Loucy (cell line): ENCODE data around the gene HAO2.

ENCODE experiments used
- H2AFZ ChIP-seq: fragments of 200-600 bp; sonication (generic); 2 replicates; pipeline ENCODE4 v1.6.0; 2016; ENCODE audit warnings: antibody characterized with exemption, mild to moderate bottlenecking, low read length, moderate library complexity
- H3F3A ChIP-seq: fragments of 200-600 bp; 2 replicates; pipeline ENCODE4 v1.6.0; 2016; ENCODE audit warnings: antibody characterized with exemption, low read depth, mild to moderate bottlenecking
- H3K27me3 ChIP-seq: fragments of 200-600 bp; sonication (generic); 2 replicates; pipeline ENCODE4 v1.6.1; 2014; ENCODE audit warnings: low read length, mild to moderate bottlenecking; ENCODE audit not compliant: insufficient read depth, poor library complexity, severe bottlenecking
- H3K36me3 ChIP-seq: fragments of 200-600 bp; sonication (generic); 2 replicates; pipeline ENCODE4 v1.6.1; 2016; ENCODE audit warnings: low read length; ENCODE audit not compliant: insufficient read depth
- H3K4me1 ChIP-seq: fragments of 200-600 bp; sonication (generic); 2 replicates; pipeline ENCODE4 v1.5.1; 2014; ENCODE audit warnings: low read length, mild to moderate bottlenecking; ENCODE audit not compliant: insufficient read depth, poor library complexity, severe bottlenecking
- H3K4me2 ChIP-seq: fragments of 200-600 bp; sonication (generic); 2 replicates; pipeline ENCODE4 v1.6.0; 2014; ENCODE audit warnings: antibody characterized with exemption, low read length, low read depth, mild to moderate bottlenecking; ENCODE audit not compliant: poor library complexity, severe bottlenecking
- H3K4me3 ChIP-seq: fragments of 200-600 bp; sonication (generic); 2 replicates; pipeline ENCODE4 v1.5.1; 2014; ENCODE audit warnings: low read length, mild to moderate bottlenecking, mixed read lengths; ENCODE audit not compliant: poor library complexity, severe bottlenecking
- H3K79me2 ChIP-seq: fragments of 200-600 bp; sonication (generic); 2 replicates; pipeline ENCODE4 v1.6.1; 2014; ENCODE audit warnings: low read length; ENCODE audit not compliant: insufficient read depth
- H3K9ac ChIP-seq: fragments of 200-600 bp; sonication (generic); 2 replicates; pipeline ENCODE4 v1.6.0; 2014; ENCODE audit warnings: mild to moderate bottlenecking, low read depth, low read length, moderate library complexity; ENCODE audit not compliant: poor library complexity, severe bottlenecking
- H3K9me2 ChIP-seq: fragments of 200-600 bp; sonication (generic); replicated peaks from 2 replicates; pipeline ENCODE4 v1.6.1; 2016; ENCODE audit warnings: low read depth, low read length, mixed read lengths
- H3K9me3 ChIP-seq: fragments of 200-600 bp; sonication (generic); 2 replicates; pipeline ENCODE4 v1.6.1; 2014; ENCODE audit warnings: mild to moderate bottlenecking, antibody characterized with exemption, low read length, low read depth; ENCODE audit not compliant: insufficient read depth
- H4K20me1 ChIP-seq: fragments of 200-600 bp; sonication (generic); 2 replicates; pipeline ENCODE4 v1.6.0; 2014; ENCODE audit warnings: antibody characterized with exemption, low read length, mild to moderate bottlenecking; ENCODE audit not compliant: insufficient read depth, poor library complexity, severe bottlenecking
- CTCF ChIP-seq: fragments of 200-600 bp; sonication (generic); conservative IDR thresholded peaks from 2 replicates; pipeline ENCODE4 v1.5.1; 2014; ENCODE audit warnings: mild to moderate bottlenecking, antibody characterized with exemption, low read length
- EZH2phosphoT487 ChIP-seq: fragments of 200-600 bp; IDR thresholded peaks from 2 replicates; pipeline ENCODE4 v1.6.1; 2018; ENCODE audit warnings: antibody characterized with exemption, mild to moderate bottlenecking, moderate library complexity, borderline replicate concordance

HAO2 gene

GRCh38 chr1:119388450-119388849 lies 19.9 kb downstream of the HAO2 start:
- Histone ChIP-seq H3K27me3 (no peaks in the 10 kb centered on the region), H3K9me3 (no peaks in the 10 kb centered on the region), H3K4me1 (no peaks in the 10 kb centered on the region), H3F3A (no peaks in the 10 kb centered on the region), H3K79me2 (no peaks in the 10 kb centered on the region), H3K9ac (no peak overlapping the region), H3K36me3 (no peaks in the 10 kb centered on the region), H3K4me2 (no peak overlapping the region), H2AFZ (no peak overlapping the region), H3K9me2 (no peaks in the 10 kb centered on the region), H3K4me3 (no peak overlapping the region), H4K20me1 (no peaks in the 10 kb centered on the region)
- no peak for TF ChIP-seq EZH2phosphoT487
- no peak for TF ChIP-seq CTCF

- H4K20me1 ChIP-seq, result no peaks in the 10 kb centered on the region
- no peaks in the 10 kb centered on the region for H3K9me2 ChIP-seq
- TF ChIP-seq EZH2phosphoT487 (no peak), CTCF (no peak)
These were observed 21.9 kb downstream of the HAO2 start for GRCh38 chr1:119390526-119390925.

GRCh38 chr1:119391749-119392148 lies 23.2 kb downstream of the HAO2 start:
- Histone ChIP-seq H3K36me3 (no peaks in the 10 kb centered on the region), H3K4me2 (no peak overlapping the region), H3K4me3 (no peak overlapping the region), H3K9ac (no peak overlapping the region), H3F3A (no peaks in the 10 kb centered on the region), H4K20me1 (no peaks in the 10 kb centered on the region), H3K79me2 (no peaks in the 10 kb centered on the region), H2AFZ (no peak overlapping the region), H3K4me1 (no peaks in the 10 kb centered on the region), H3K9me3 (no peaks in the 10 kb centered on the region), H3K27me3 (no peaks in the 10 kb centered on the region), H3K9me2 (no peaks in the 10 kb centered on the region)
- TF ChIP-seq CTCF, result no peak
- no peak for TF ChIP-seq EZH2phosphoT487

More at GRCh38 chr1:119390526-119390925, 21.9 kb downstream of the HAO2 start:
- H3K27me3 ChIP-seq, result no peaks in the 10 kb centered on the region
- no peak overlapping the region for H3K9ac ChIP-seq
- H3F3A ChIP-seq, result no peaks in the 10 kb centered on the region
- H3K4me3 ChIP-seq, result no peak overlapping the region
- no peak overlapping the region for H3K4me2 ChIP-seq
- no peaks in the 10 kb centered on the region for H3K36me3 ChIP-seq
- no peaks in the 10 kb centered on the region for H3K79me2 ChIP-seq
- H3K9me3 ChIP-seq, result no peaks in the 10 kb centered on the region
- no peaks in the 10 kb centered on the region for H3K4me1 ChIP-seq
- no peak overlapping the region for H2AFZ ChIP-seq
